ENCODE data around the gene POP4. TPM values are rescaled to one million over a fixed set of nuclear protein-coding genes. Genes with fewer than 3 reads are reported as not detected.

The POP4 gene
- total RNA-seq, 4 donors from 2014 or later = 52.8 to 73.5 (median 71.5) TPM

- Histone ChIP-seq H3K27me3 (no peaks in the 10 kb centered on the region), H3K4me3 (no peak overlapping the region), H3K9me3 (no peaks in the 10 kb centered on the region), H3K4me1 (peaks cover 0 to 13% (median 11%) of the 10 kb centered on the region in 4 donors), H3K36me3 (peaks cover 47 to 72% (median 63%) of the 10 kb centered on the region in 4 donors), H3K27ac (replicated peaks in 1 of 4) (no peak overlapping the region)
- TF ChIP-seq CTCF (IDR thresholded peaks at IDR 0.05) (no peak), POLR2AphosphoS5 (IDR thresholded peaks at IDR 0.05) (no peak), POLR2A (IDR thresholded peaks at IDR 0.05; ENCODE audit: low read depth) (no peak), EP300 (IDR thresholded peaks at IDR 0.05) (no peak)
- WGBS = 89% methylated on average over 4 of the region's 4 CpGs
- DNase-seq (ENCODE audit: extremely low spot score) = no peak
- intact Hi-C loops (cut with DNase I) = no loop called here
These were observed 8.7 kb downstream of the POP4 start for GRCh38 chr19:29614780-29615179.

GRCh38 chr19:29615891-29616425, 9.9 kb downstream of the POP4 start:
- peaks cover 0 to 4% (median 0%) of the 10 kb centered on the region in 4 donors for H3K27me3 ChIP-seq
- H3K36me3 ChIP-seq = peaks cover 44 to 62% (median 59%) of the 10 kb centered on the region in 4 donors
- no peaks in the 10 kb centered on the region for H3K9me3 ChIP-seq
- 91% methylated on average over 10 of the region's 10 CpGs for WGBS
- H3K4me3 ChIP-seq = no peak overlapping the region
- intact Hi-C loops (cut with DNase I) = no loop called here
- no peak for DNase-seq (ENCODE audit: extremely low spot score)
- H3K27ac ChIP-seq (replicated peaks in 1 of 4) = no peak overlapping the region
- TF ChIP-seq POLR2A (IDR thresholded peaks at IDR 0.05; ENCODE audit: low read depth) (no peak), EP300 (IDR thresholded peaks at IDR 0.05) (no peak), CTCF (IDR thresholded peaks at IDR 0.05) (no peak), POLR2AphosphoS5 (IDR thresholded peaks at IDR 0.05) (no peak)
- peaks cover 0 to 4% (median 2%) of the 10 kb centered on the region in 4 donors for H3K4me1 ChIP-seq

- Histone ChIP-seq H3K27ac (replicated peaks in 1 of 4) (no peak overlapping the region), H3K4me3 (no peak overlapping the region), H3K4me1 (no peaks in the 10 kb centered on the region), H3K27me3 (peaks cover 0 to 8% (median 0%) of the 10 kb centered on the region in 4 donors), H3K9me3 (no peaks in the 10 kb centered on the region), H3K36me3 (peaks cover 41 to 56% (median 53%) of the 10 kb centered on the region in 4 donors)
- DNase-seq (ENCODE audit: extremely low spot score) = no peak
- WGBS = 93% methylated on average over 11 of the region's 16 CpGs
- intact Hi-C loops (cut with DNase I) = no loop called here
- TF ChIP-seq POLR2AphosphoS5 (IDR thresholded peaks at IDR 0.05) (no peak), POLR2A (IDR thresholded peaks at IDR 0.05; ENCODE audit: low read depth) (no peak), CTCF (IDR thresholded peaks at IDR 0.05) (no peak), EP300 (IDR thresholded peaks at IDR 0.05) (no peak)
These were observed 10.5 kb downstream of the POP4 start for GRCh38 chr19:29616541-29616940.

- H3K4me3 ChIP-seq = no peak overlapping the region
- H3K36me3 ChIP-seq = peaks cover 31 to 45% (median 43%) of the 10 kb centered on the region in 4 donors
- TF ChIP-seq POLR2A (IDR thresholded peaks at IDR 0.05; ENCODE audit: low read depth) = no peak
- no peak for TF ChIP-seq EP300 (IDR thresholded peaks at IDR 0.05)
- no peak for TF ChIP-seq POLR2AphosphoS5 (IDR thresholded peaks at IDR 0.05)
- TF ChIP-seq CTCF (IDR thresholded peaks at IDR 0.05) = no peak
- intact Hi-C loops (cut with DNase I) = no loop called here
- H3K27ac ChIP-seq (replicated peaks in 1 of 4) = no peak overlapping the region
- WGBS = 73% methylated on average over 13 of the region's 16 CpGs
- H3K27me3 ChIP-seq = peaks cover 0 to 18% (median 0%) of the 10 kb centered on the region in 4 donors
- no peak for DNase-seq (ENCODE audit: extremely low spot score)
- no peaks in the 10 kb centered on the region for H3K4me1 ChIP-seq
- no peaks in the 10 kb centered on the region for H3K9me3 ChIP-seq
These were observed 11.5 kb downstream of the POP4 start for GRCh38 chr19:29617366-29618266.

All from esophagus muscularis mucosa (tissue), 4 donors.